Neural progenitor cell (in vitro differentiated cells): ENCODE data around the gene G3BP2. TPM values are rescaled to one million over a fixed set of nuclear protein-coding genes. Genes with fewer than 3 reads are reported as not detected.

Experiments
- DNase-seq: peaks from one replicate; pipeline ENCODE4 v3.0.0-alpha.2; 2016; ENCODE audit warnings: low spot score
- H2AFZ ChIP-seq: fragments of 200-600 bp; sonication (generic); replicated peaks from 2 replicates; pipeline ENCODE4 v1.6.1; 2016; ENCODE audit warnings: antibody characterized with exemption
- H3F3A ChIP-seq: fragments of 200-600 bp; sonication (generic); 2 replicates; pipeline ENCODE4 v1.6.1; 2016; ENCODE audit warnings: antibody characterized with exemption, low read depth
- H3K27ac ChIP-seq: fragments of 200-600 bp; sonication (generic); 2 replicates; pipeline ENCODE4 v1.5.1; 2016; ENCODE audit warnings: mild to moderate bottlenecking
- H3K27me3 ChIP-seq: fragments of 200-600 bp; sonication (generic); 2 replicates; pipeline ENCODE4 v1.6.1; 2016; ENCODE audit warnings: mild to moderate bottlenecking, moderate library complexity
- H3K36me3 ChIP-seq: fragments of 200-600 bp; sonication (generic); 2 replicates; pipeline ENCODE4 v1.5.1; 2016
- H3K4me1 ChIP-seq: fragments of 200-600 bp; sonication (generic); 2 replicates; pipeline ENCODE4 v1.6.1; 2016; ENCODE audit warnings: mixed run types
- H3K4me2 ChIP-seq: fragments of 200-600 bp; sonication (generic); 2 replicates; pipeline ENCODE4 v1.6.1; 2016
- H3K4me3 ChIP-seq: fragments of 200-600 bp; sonication (generic); 2 replicates; pipeline ENCODE4 v1.5.1; 2016
- H3K79me2 ChIP-seq: fragments of 200-600 bp; sonication (generic); 2 replicates; pipeline ENCODE4 v1.6.1; 2016; ENCODE audit warnings: low read depth
- H3K9ac ChIP-seq: fragments of 200-600 bp; sonication (generic); 2 replicates; pipeline ENCODE4 v1.6.1; 2016
- H3K9me3 ChIP-seq: fragments of 200-600 bp; sonication (generic); 2 replicates; pipeline ENCODE4 v1.5.1; 2016; ENCODE audit warnings: low read depth
- H4K20me1 ChIP-seq: fragments of 200-600 bp; sonication (generic); 2 replicates; pipeline ENCODE4 v1.6.1; 2016; ENCODE audit warnings: low read depth
- H3K27ac Mint-ChIP-seq: 3 replicates; pipeline ENCODE4 v1.8.0; 2021; ENCODE audit warnings: mixed read lengths
- H3K27me3 Mint-ChIP-seq: 2 replicates; pipeline ENCODE4 v1.8.0; 2022; ENCODE audit warnings: low read depth, mild to moderate bottlenecking, inconsistent platforms, moderate library complexity, mixed read lengths; ENCODE audit not compliant: insufficient read depth
- H3K36me3 Mint-ChIP-seq: 3 replicates; pipeline ENCODE4 v1.8.0; 2021; ENCODE audit warnings: mixed read lengths
- H3K4me1 Mint-ChIP-seq: 3 replicates; pipeline ENCODE4 v1.8.0; 2021; ENCODE audit warnings: mixed read lengths
- H3K4me3 Mint-ChIP-seq: 3 replicates; pipeline ENCODE4 v1.8.0; 2021; ENCODE audit warnings: mild to moderate bottlenecking, moderate library complexity, mixed read lengths
- H3K9me3 Mint-ChIP-seq: 3 replicates; pipeline ENCODE4 v1.8.0; 2020; ENCODE audit warnings: mixed read lengths
- CTCF ChIP-seq: fragments of 200-600 bp; sonication (generic); IDR thresholded peaks from 2 replicates; pipeline ENCODE4 v1.5.1; 2017; ENCODE audit warnings: antibody characterized with exemption, mild to moderate bottlenecking
- EZH2 ChIP-seq: fragments of 200-600 bp; sonication (generic); IDR thresholded peaks from 2 replicates; pipeline ENCODE4 v1.6.1; 2017; ENCODE audit warnings: antibody characterized with exemption, mild to moderate bottlenecking, moderate library complexity
- EZH2phosphoT487 ChIP-seq: fragments of 200-600 bp; sonication (generic); IDR thresholded peaks from 2 replicates; pipeline ENCODE4 v1.6.1; 2017; ENCODE audit warnings: antibody characterized with exemption
- total RNA-seq: library from RNA; depleted of rRNA; stranded (reverse); fragments of >200 nt; gene quantifications from 2 replicates; pipeline ENCODE4 v1.2.3, GENCODE V29; 2015; ENCODE audit warnings: low replicate concordance

G3BP2 gene
- total RNA-seq, 1 donor from 2014 or later: 241 TPM

DNA sequence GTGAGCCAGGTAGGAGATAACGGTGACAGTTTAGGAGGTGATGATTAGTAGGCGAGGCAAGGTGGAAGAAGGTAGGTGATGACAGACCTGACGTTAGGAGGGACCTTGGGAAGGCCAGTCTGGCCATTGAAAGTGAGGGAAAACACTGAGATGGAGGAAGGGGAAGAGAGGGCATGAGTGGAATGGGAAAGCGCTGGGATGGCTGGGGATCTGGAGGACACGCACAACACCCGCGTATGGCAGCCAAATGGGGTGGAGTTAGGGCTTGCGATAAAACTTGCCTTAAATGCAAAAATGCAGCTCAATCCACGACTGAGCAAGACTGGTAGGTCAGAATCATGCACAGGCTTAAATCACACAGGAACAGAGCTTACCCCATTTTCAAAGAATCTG is 42.3 kb downstream of the G3BP2 start:
- no peaks in the 10 kb centered on the region for H3F3A ChIP-seq
- H3K4me2 ChIP-seq: peak overlapping the region; percentile 77
- H3K27ac Mint-ChIP-seq: no peak overlapping the region
- peaks cover 8% of the 10 kb centered on the region for H3K4me1 Mint-ChIP-seq
- peaks cover 3% of the 10 kb centered on the region for H3K27me3 Mint-ChIP-seq
- no peak overlapping the region for H3K9ac ChIP-seq
- TF ChIP-seq EZH2phosphoT487 (no peak), CTCF (no peak), EZH2 (no peak)
- no peaks in the 10 kb centered on the region for H3K79me2 ChIP-seq
- peak overlapping the region; percentile 57 for H3K4me3 ChIP-seq
- no peaks in the 10 kb centered on the region for H3K27me3 ChIP-seq
- peak overlapping the region; percentile 87 for H3K4me3 Mint-ChIP-seq
- DNase-seq: no peak
- H3K36me3 Mint-ChIP-seq: no peaks in the 10 kb centered on the region
- H3K4me1 ChIP-seq: peaks cover 4% of the 10 kb centered on the region
- peak overlapping the region; percentile 75 for H2AFZ ChIP-seq
- H3K9me3 ChIP-seq: no peaks in the 10 kb centered on the region
- H3K9me3 Mint-ChIP-seq: no peaks in the 10 kb centered on the region
- no peaks in the 10 kb centered on the region for H4K20me1 ChIP-seq
- no peak overlapping the region for H3K27ac ChIP-seq
- no peaks in the 10 kb centered on the region for H3K36me3 ChIP-seq

DNA sequence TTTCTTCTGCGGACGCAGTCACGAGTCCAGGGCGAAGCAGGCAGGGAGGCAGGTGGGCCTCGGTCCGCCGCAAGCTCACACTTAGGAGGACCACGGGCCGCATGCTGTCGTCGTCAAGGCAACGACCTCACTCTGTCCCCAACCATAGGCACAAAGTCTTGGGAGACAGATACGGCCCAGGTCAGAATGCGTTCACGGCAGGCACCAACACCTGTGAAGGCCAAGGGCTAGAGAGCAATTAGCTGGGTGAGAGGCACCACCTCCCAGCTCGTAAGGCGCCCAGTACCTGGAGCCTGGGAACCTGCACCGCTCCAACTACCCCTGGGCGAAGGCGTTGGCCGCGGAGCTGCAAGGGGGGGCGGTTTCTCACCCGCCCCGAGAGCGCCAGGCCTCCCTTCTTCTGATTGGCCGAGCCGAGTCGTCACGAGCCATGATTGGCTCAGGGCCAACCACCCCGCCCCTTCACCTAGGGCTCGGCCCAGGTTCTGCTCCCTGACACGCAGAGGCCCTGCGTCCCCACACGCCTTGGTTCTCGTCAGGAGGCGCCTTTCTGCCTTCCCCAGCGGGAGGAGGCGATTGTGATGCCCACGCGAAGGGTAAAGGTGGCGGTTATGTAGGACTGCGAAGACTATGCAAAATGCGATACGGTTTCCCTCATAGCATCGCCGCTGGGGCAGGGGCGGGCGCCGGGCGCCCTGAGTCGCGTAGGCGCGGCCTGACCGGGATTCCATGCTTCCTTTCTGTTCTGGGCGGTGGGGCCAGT is 42.9 kb downstream of the G3BP2 start, which contains the start of gene CDKL2:
CDKL2 (minus strand) TSS at position 355 of the 763 bp plus-strand sequence. CDS start 4,540 bp downstream, outside the sequence.
- H3K9ac ChIP-seq: no peak within 1 kb of the TSS
- H3K4me3 Mint-ChIP-seq: peak within 1 kb of the TSS; percentile 87
- TF ChIP-seq EZH2: no peak
- no peak for TF ChIP-seq EZH2phosphoT487
- no peak for TF ChIP-seq CTCF

DNA sequence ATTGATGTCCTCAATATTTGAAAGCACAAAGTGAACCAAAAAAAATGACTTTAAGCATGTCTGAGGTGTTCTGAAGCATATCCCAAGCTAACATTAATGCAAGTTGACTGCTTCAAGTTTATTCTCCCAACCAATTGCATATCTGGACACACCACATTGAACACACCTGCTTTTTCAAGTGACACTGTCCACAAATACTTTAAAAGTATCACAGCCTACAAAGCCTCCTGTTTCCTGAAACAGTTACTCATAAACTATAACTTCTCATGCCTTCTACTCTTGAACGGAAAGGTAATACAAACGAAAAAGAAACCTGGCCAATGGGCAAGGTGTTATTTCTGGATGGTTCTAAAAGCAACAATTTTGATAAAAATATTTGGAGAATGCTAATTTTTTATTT is 44.0 kb downstream of the G3BP2 start:
- DNase-seq: no peak
- H2AFZ ChIP-seq: no peak overlapping the region
- H3K4me2 ChIP-seq: no peak overlapping the region
- peaks cover 2% of the 10 kb centered on the region for H3K27me3 Mint-ChIP-seq
- H3K36me3 ChIP-seq: no peaks in the 10 kb centered on the region
- peaks cover 4% of the 10 kb centered on the region for H3K4me1 ChIP-seq
- no peak for TF ChIP-seq EZH2
- no peak for TF ChIP-seq CTCF
- no peak for TF ChIP-seq EZH2phosphoT487
- H3F3A ChIP-seq: no peaks in the 10 kb centered on the region
- H3K27ac ChIP-seq: no peak overlapping the region
- peaks cover 8% of the 10 kb centered on the region for H3K4me1 Mint-ChIP-seq
- no peak overlapping the region for H3K4me3 ChIP-seq
- H3K9me3 ChIP-seq: no peaks in the 10 kb centered on the region
- no peak overlapping the region for H3K9ac ChIP-seq
- no peaks in the 10 kb centered on the region for H3K9me3 Mint-ChIP-seq
- H3K36me3 Mint-ChIP-seq: no peaks in the 10 kb centered on the region
- H3K27ac Mint-ChIP-seq: no peak overlapping the region
- no peaks in the 10 kb centered on the region for H4K20me1 ChIP-seq
- peak overlapping the region; percentile 70 for H3K4me3 Mint-ChIP-seq
- H3K27me3 ChIP-seq: no peaks in the 10 kb centered on the region
- no peaks in the 10 kb centered on the region for H3K79me2 ChIP-seq

More for the DNA sequence above, 42.9 kb downstream of the G3BP2 start, which contains the start of gene CDKL2:
- Histone ChIP-seq H3K4me1 (peaks cover 4% of the 10 kb centered on the region), H3K4me2 (peak within 1 kb of the TSS; percentile 77), H3K79me2 (no peaks in the 10 kb centered on the region), H2AFZ (peak within 1 kb of the TSS; percentile 75), H3K4me3 (peak within 1 kb of the TSS; percentile 57), H3K36me3 (no peaks in the 10 kb centered on the region), H3K27me3 (no peaks in the 10 kb centered on the region), H3K9me3 (no peaks in the 10 kb centered on the region), H3F3A (no peaks in the 10 kb centered on the region), H4K20me1 (no peaks in the 10 kb centered on the region), H3K27ac (no peak within 1 kb of the TSS)
- Mint-ChIP-seq H3K9me3 (no peaks in the 10 kb centered on the region), H3K27me3 (peaks cover 2% of the 10 kb centered on the region), H3K4me1 (peaks cover 8% of the 10 kb centered on the region), H3K36me3 (no peaks in the 10 kb centered on the region), H3K27ac (no peak within 1 kb of the TSS)
- peak; percentile 93 for DNase-seq
